Duodenal mucosa (tissue), 2 donors: ENCODE data around the gene MAGI1.
"Not testable (repeated sequence)": the region's sequence is repeated elsewhere in the genome, so short reads cannot be mapped to it uniquely, and the experiment has no call there.

Source experiments
- H3K27ac ChIP-seq: one replicate; pipeline ENCODE4 v1.7.0; 2013; ENCODE audit warnings: low read depth, low read length
- H3K27me3 ChIP-seq, 2 donors: one replicate each; pipeline ENCODE4 v1.7.0; 2013; ENCODE audit warnings: low read length in 2 of 2, control low read depth in 1 of 2; ENCODE audit not compliant: insufficient read depth in 2 of 2, control insufficient read depth in 1 of 2
- H3K36me3 ChIP-seq, 2 donors: one replicate each; pipeline ENCODE4 v1.7.0; 2013; ENCODE audit warnings: low read length in 2 of 2, control low read depth in 1 of 2; ENCODE audit not compliant: insufficient read depth in 2 of 2, control insufficient read depth in 1 of 2
- H3K4me1 ChIP-seq, 2 donors: one replicate each; pipeline ENCODE4 v1.7.0; 2013; ENCODE audit warnings: low read length in 2 of 2, control low read depth in 1 of 2; ENCODE audit not compliant: insufficient read depth in 2 of 2, control insufficient read depth in 1 of 2
- H3K4me3 ChIP-seq, 2 donors: one replicate each; pipeline ENCODE4 v1.7.0; 2013; ENCODE audit warnings: low read length in 2 of 2, low read depth in 1 of 2
- H3K9ac ChIP-seq, 2 donors: one replicate each; pipeline ENCODE4 v1.7.0; 2013; ENCODE audit warnings: low read length in 2 of 2, low read depth in 1 of 2
- H3K9me3 ChIP-seq, 2 donors: one replicate each; pipeline ENCODE4 v1.7.0; 2013; ENCODE audit warnings: low read length in 2 of 2, control low read depth in 1 of 2; ENCODE audit not compliant: control insufficient read depth in 1 of 2

MAGI1 gene

DNA sequence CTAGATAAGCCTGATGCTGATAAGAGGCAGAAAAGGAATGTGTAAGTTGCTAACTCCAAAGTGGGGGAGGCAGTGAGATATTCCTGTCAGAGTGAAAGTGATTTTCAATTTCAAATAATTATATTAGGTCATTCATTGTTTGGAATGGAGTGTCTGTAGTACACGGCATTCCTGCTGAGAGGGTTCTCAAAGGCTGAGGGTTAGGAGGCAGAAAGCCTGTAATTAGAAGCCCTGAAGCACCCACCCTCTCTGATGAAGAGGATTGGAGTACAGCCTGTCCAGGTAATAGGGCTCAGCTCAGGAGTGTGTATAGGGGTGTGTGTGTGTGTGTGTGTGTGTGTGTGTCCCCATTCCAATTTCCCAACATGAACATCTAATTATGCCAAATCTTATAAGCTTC is 486.8 kb downstream of the MAGI1 start:
- no peaks in the 10 kb centered on the region for H3K9me3 ChIP-seq
- H3K4me3 ChIP-seq = no peak overlapping the region
- H3K27me3 ChIP-seq = no peaks in the 10 kb centered on the region
- no peak overlapping the region for H3K9ac ChIP-seq
- no peaks in the 10 kb centered on the region for H3K36me3 ChIP-seq
- no peaks in the 10 kb centered on the region for H3K4me1 ChIP-seq
- no peak overlapping the region for H3K27ac ChIP-seq

DNA sequence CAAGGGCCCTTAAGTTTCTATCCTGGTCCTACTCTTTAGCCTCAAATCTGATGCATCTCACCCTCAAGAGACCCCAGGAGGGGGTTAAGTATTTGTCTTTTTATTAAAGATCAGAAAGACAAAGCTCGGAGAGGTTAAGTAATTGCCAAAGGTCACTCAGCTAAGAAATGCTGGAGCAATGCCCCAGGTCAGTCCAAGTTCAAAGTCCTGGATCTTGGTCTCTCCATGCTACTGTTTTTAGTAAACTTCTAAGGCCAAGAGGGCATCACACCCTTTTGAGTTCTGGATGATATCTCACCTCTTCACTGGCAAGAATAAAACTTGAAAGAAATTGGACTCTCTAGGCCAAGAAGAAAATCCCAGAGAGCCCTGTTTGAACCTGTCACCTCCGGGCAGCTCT is 488.6 kb downstream of the MAGI1 start:
- Histone ChIP-seq H3K4me3 (no peak overlapping the region), H3K27me3 (no peaks in the 10 kb centered on the region), H3K36me3 (no peaks in the 10 kb centered on the region), H3K4me1 (no peaks in the 10 kb centered on the region), H3K9ac (no peak overlapping the region), H3K9me3 (no peaks in the 10 kb centered on the region), H3K27ac (no peak overlapping the region)

DNA sequence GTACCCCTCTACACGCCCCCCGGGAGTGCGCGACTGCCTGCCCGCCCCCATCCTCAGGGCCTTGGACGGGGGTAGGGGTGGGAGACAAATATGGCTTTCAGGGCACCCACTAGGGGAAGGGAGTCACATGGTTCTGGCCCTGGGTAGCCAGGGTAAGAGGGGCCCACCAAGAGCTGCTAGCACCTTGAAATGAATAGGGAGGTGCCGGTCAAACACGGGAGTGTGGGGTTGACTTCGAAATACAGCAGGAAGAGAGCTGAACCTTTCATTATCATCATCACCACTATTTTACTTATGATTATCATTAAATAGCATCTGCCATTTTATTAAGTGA is 489.1 kb downstream of the MAGI1 start:
- Histone ChIP-seq H3K9me3 (no peaks in the 10 kb centered on the region), H3K4me3 (peak overlapping the region; percentile 34 to 48), H3K4me1 (no peaks in the 10 kb centered on the region), H3K9ac (no peak overlapping the region), H3K27me3 (no peaks in the 10 kb centered on the region), H3K27ac (no peak overlapping the region), H3K36me3 (no peaks in the 10 kb centered on the region)

DNA sequence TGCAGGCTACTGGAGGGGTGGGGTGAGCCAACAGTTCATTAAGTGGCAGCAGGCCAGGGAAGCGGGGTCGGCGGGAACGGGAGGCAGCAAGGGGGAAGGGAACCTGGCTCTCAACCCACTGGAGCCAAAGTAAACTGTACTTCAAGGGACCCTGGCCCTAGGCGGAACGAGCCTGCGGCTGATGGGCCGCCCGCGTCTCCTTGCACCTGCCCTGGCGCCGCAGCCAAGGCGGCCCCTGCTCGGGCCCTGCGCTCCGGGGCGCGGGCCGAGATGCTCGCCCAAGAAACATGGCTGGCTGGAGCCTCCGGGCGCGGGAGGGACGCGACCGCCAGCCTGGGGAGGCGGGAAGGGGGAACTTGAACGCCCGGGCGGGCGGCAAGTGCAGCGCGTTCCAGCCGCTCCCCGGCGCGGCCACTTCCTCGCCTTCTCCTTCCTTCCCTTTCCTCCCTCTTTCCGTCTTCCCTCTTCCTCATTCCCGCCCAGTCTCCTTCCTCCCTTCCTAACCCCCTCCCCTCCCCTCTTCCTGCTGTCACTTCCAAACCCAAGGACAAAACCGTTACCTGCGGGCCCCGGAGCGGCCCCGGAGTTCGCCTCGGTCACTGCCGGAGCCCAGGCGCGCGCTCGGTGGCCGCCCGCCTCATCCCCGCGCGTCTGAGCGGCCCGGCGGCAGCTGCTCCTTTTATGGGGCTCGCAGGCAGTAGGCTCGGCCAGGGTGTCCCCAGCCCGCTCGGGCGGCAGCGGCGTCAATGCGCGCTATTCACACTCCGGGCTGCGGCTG is 489.7 kb downstream of the MAGI1 start:
- H3K9me3 ChIP-seq = no peaks in the 10 kb centered on the region
- H3K9ac ChIP-seq = no peak overlapping the region
- H3K36me3 ChIP-seq = no peaks in the 10 kb centered on the region
- H3K27ac ChIP-seq = no peak overlapping the region
- H3K4me1 ChIP-seq = no peaks in the 10 kb centered on the region
- H3K4me3 ChIP-seq = peak overlapping the region; percentile 34 to 63
- no peaks in the 10 kb centered on the region for H3K27me3 ChIP-seq

DNA sequence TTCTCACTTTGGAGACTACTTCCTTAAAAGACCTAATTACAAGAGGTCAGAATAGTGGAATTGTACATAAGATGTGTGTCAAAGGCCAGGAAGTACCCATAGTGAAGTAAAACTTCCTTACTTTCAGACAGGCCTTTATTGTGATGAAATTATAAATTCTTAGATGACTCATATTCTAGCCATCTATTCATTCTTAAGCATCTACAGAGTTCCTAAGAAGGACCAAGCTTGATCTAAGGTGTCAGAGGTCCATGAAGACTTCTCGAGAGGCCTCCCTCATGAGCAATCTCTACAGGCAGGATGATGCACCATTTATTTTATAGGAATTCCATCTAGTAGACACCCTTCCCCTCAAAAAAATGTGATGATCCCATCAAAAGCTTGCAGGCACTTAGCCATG is 493.3 kb downstream of the MAGI1 start:
- H3K4me1 ChIP-seq = no peaks in the 10 kb centered on the region
- no peaks in the 10 kb centered on the region for H3K36me3 ChIP-seq
- no peak overlapping the region for H3K9ac ChIP-seq
- H3K27me3 ChIP-seq = no peaks in the 10 kb centered on the region
- no peak overlapping the region for H3K4me3 ChIP-seq
- no peaks in the 10 kb centered on the region for H3K9me3 ChIP-seq
- no peak overlapping the region for H3K27ac ChIP-seq

DNA sequence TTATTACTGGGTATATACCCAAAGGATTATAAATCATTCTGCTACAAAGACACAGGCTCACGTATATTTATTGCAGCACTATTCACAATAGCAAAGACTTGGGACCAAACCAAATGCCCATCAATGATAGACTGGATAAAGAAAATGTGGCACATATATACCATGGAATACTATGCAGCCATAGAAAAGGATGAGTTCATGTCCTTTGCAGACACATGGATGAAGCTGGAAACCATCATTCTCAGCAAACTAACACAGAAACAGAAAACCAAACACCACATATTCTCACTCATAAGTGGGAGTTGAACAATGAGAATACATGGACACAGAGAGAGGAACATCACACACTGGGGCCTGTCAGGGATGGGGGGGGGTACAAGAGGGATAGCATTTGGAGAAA is 495.3 kb downstream of the MAGI1 start:
- not testable (repeated sequence) for H3K4me1 ChIP-seq, H3K36me3 ChIP-seq, H3K4me3 ChIP-seq, H3K27ac ChIP-seq, H3K9ac ChIP-seq, H3K27me3 ChIP-seq, H3K9me3 ChIP-seq

DNA sequence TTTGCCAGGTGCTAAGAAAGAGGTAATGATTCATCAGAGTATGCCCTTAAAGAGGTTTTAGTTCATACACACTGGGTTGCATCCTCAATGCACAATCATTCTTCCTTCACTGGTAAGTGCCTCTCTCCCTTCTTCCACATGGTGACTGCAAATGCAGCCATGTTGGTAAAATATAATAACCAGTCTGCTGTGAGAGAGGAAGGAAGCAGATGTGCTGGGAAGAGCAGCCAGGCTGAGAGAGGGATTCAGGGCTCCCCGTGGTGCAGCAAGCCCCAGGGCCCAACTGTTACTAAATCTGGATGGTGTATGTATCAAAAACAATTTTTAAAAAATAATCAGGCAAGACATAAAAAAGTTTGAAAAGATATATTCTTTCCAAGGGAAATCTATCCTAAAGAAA is 498.1 kb downstream of the MAGI1 start:
- Histone ChIP-seq H3K4me3 (no peak overlapping the region), H3K4me1 (no peaks in the 10 kb centered on the region), H3K36me3 (no peaks in the 10 kb centered on the region), H3K27ac (no peak overlapping the region), H3K9me3 (no peaks in the 10 kb centered on the region), H3K27me3 (no peaks in the 10 kb centered on the region), H3K9ac (no peak overlapping the region)

DNA sequence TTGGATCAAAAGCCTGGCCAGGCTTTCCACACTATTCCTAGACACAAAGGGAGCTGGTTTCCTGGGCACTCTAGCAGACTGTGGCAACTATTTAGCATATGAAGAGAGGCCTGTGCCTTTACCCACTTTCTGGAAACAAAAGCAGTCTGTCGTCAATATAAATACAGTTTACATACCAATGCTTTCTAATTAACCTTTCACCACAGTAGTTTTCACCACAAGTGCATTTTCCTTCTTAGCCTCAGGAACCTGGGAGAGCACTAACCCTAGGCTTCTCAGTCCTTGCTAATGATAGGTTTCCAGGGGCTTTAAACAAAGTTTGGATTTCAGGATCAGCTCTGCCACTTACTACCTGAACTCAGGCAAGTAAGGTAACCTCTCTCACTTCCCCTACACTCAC is 499.1 kb downstream of the MAGI1 start:
- Histone ChIP-seq H3K9me3 (no peaks in the 10 kb centered on the region), H3K27ac (no peak overlapping the region), H3K27me3 (no peaks in the 10 kb centered on the region), H3K4me3 (no peak overlapping the region), H3K9ac (no peak overlapping the region), H3K4me1 (no peaks in the 10 kb centered on the region), H3K36me3 (no peaks in the 10 kb centered on the region)

DNA sequence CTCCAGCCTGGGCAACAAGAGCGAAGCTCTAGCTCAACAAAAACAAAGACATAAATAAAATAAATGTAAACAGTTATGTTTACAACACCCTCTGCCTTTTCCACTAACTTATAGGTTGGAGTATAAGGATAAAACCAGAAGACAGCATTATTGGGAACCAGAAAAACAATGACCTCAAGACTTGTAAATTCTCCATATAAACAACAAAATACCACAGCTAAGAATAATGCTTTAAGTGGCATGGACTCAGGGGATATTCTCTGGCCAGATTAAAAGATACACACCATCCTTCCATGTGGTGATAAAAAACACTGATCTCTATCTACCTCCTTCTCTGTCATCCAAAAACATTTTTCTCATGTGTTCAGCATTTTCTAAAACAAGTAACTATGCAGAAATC is 500.6 kb downstream of the MAGI1 start:
- H3K9me3 ChIP-seq = no peaks in the 10 kb centered on the region
- H3K9ac ChIP-seq = no peak overlapping the region
- H3K27me3 ChIP-seq = no peaks in the 10 kb centered on the region
- H3K4me1 ChIP-seq = no peaks in the 10 kb centered on the region
- no peak overlapping the region for H3K27ac ChIP-seq
- no peak overlapping the region for H3K4me3 ChIP-seq
- H3K36me3 ChIP-seq = no peaks in the 10 kb centered on the region

DNA sequence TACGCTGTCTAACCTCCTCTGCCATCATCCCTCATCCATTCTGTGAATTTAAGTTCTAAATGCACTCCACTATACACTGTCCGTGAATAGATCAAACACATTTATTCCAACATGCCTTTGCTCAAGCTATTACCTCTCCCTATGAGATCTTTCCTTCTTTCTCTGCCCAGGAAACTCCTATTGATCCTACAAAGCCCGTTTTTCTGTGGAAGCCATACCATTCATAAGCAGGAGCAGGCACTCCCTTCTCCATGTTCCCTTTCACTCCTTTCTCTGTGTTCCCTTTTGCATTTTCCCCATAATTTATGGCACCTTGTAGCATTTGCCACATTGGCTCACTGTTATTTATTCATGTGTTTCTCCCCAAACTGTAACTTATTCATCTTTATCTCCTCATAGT is 501.6 kb downstream of the MAGI1 start:
- Histone ChIP-seq H3K4me3 (no peak overlapping the region), H3K36me3 (no peaks in the 10 kb centered on the region), H3K9me3 (no peaks in the 10 kb centered on the region), H3K27me3 (no peaks in the 10 kb centered on the region), H3K27ac (no peak overlapping the region), H3K9ac (no peak overlapping the region), H3K4me1 (no peaks in the 10 kb centered on the region)

DNA sequence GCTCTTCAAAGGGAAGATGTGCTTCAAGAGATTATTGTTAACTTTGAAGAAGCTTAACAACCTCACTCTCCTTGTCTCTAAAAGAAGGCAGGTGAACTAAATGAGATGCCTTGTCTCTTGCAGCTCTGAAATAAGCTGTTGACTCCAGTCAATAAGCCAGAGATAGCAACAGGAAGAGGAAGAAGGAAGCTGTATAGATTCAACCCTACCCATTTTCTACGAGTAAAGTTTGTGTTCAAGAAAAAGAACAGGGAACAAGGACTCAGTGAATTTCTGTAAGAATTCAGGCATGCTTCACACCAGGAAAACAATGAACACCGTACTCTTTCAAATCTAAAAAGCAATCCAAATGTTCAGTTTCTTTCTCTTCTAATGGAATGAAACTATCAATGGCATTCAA is 503.5 kb downstream of the MAGI1 start:
- no peak overlapping the region for H3K9ac ChIP-seq
- no peaks in the 10 kb centered on the region for H3K36me3 ChIP-seq
- no peaks in the 10 kb centered on the region for H3K4me1 ChIP-seq
- H3K9me3 ChIP-seq = no peaks in the 10 kb centered on the region
- H3K27me3 ChIP-seq = no peaks in the 10 kb centered on the region
- no peak overlapping the region for H3K4me3 ChIP-seq
- no peak overlapping the region for H3K27ac ChIP-seq
